EL (cell line): Measurements from ENCODE around the gene ZNF587B.
"Not testable (repeated sequence)": the region's sequence is repeated elsewhere in the genome, so short reads cannot be mapped to it uniquely, and the experiment has no call there.

Experiments used
- DNase-seq: peaks from one replicate; pipeline ENCODE4 v3.0.0-alpha.2; 2016

Gene ZNF587B

GRCh38 chr19:57872450-57872849 lies 42.4 kb downstream of the ZNF587B start:
- DNase-seq = no peak

DNA sequence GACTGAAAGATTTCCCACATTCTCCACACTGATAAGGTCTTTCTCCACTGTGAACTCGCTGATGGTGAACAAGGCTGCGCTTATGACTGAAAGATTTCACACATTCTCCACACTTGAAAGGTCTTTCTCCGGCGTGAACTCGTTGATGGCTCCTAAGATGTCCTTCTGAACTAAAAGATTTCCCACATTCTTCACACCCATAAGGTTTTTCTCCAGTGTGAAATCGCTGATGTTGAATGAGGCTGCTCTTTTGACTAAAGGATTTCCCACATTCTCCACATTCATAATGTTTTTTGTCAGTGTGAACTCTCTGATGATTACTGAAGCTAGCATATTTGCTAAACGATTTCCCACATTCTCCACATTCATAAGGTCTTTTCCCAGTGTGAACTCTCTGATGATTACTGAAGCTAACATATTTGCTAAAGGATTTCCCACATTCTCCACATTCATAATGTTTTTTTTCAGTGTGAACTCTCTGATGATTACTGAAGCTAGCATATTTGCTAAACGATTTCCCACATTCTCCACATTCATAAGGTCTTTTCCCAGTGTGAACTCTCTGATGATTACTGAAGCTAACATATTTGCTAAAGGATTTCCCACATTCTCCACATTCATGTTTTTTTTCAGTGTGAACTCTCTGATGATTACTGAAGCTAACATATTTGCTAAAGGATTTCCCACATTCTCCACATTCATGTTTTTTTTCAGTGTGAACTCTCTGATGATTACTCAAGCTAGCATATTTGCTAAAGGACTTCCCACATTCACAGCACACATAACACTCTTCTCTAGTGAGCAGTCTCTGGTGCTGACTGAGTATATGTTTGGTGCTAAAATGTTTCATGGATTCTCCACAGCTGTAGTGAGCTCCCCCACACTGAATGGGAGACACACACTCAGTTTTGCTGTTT lies 44.0 kb downstream of the ZNF587B start:
- not testable (repeated sequence) for DNase-seq

DNA sequence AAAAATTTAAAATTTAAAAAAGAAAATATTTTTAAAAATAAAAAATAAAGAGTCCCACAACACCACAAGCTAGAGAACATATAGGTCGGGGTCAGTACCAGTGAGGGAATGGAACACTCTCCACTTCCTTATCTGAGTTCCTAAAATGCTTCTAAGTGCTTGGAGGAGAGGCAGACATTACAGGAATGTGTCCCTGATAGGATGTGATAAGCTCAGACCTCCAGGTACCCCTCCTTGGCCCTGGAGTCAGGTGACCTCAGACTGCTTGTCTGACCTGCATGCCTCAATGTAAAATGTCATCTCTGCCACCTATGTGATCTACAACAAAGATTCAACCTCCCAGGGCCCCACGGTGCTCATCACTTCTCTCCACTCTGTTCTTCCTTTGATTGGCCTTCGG lies 55.9 kb downstream of the ZNF587B start:
- DNase-seq = no peak

DNA sequence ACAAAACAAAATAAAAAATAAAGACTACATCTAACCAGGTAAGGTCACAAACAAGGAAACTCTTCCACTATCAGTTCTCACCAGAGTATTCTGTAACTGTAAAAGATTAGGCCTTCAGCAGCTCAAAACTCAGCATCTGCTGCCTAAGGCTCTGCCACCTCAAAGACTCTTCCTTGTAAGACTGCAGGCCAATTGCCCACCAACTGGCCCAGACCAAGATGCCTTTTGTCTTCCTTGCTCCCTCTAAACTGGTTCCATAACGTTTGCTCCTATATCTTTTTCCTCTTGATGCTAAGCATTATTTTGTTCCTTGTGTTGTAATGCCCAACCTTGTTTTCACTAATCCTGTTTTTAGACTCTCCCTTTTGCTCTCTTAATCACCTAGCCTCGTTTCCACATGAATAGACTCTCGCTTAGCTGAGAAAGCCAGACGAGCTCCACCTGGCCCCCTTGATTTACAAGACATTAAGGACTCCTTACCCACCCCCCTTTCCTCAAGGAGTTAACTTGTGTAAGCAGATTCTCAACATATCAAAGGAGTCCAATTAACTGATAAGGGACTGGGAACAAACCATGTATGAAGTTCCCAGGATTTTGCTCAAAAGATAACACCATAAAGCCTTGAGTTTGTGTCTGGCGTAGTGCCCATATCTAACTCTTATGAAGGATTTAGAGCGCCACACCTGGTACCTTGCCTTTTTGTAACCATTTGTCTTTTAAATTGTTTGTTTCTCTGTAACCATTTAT lies 57.3 kb downstream of the ZNF587B start:
- no peak for DNase-seq

DNA sequence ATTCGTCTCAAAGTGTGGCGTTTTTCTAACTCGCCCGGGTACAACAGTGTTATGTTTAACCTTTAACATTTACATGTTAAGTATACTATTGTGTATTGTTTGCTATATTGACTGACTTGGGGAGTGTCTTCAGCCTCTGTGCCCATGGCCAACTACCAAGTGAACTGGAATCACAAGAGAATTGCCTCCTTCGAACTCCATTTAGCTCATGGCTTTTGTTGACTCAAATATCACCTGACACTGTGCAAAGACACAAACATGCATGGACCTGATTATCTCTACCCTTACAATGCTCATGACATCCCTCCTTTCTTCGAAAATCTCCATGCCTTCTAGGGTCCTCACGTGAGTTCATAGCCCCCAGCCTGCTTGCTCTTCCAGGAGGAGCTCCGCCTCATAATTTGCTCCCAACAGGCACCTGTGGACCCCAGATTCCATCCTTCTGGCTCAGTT lies 58.0 kb downstream of the ZNF587B start:
- DNase-seq = no peak

GRCh38 chr19:57888560-57889231 lies 58.6 kb downstream of the ZNF587B start, which contains the start of gene ZNF814:
ZNF814 (minus strand) TSS chr19:57889037; CDS start chr19:57888802, 235 bp downstream.
- DNase-seq = peak; percentile 48

- DNase-seq = peak; percentile 46
Measured at GRCh38 chr19:57890706-57891105, 60.6 kb downstream of the ZNF587B start.
